Thyroid gland (tissue), 4 donors: ENCODE results near the gene MYO18A.

Experiments used
- POLR2A ChIP-seq, 2 donors: fragments of 450-650 bp; IDR thresholded peaks; one replicate each; pipeline ENCODE4 v1.6.1; 2017; ENCODE audit warnings: antibody characterized with exemption in 2 of 2, mild to moderate bottlenecking in 2 of 2, moderate library complexity in 1 of 2
- TF ChIP-seq, protein P1 (sequence below), 6 experiments: fragments of 200-600 bp in 3 of 6; fragments of 450-650 bp in 3 of 6; sonication (generic) in 3 of 6; IDR thresholded peaks; one replicate each; pipeline ENCODE4 v1.5.1; 2016 to 2019; ENCODE audit warnings: antibody characterized with exemption in 6 of 6, mild to moderate bottlenecking in 2 of 6, inconsistent platforms in 1 of 6, moderate library complexity in 1 of 6

DNA sequence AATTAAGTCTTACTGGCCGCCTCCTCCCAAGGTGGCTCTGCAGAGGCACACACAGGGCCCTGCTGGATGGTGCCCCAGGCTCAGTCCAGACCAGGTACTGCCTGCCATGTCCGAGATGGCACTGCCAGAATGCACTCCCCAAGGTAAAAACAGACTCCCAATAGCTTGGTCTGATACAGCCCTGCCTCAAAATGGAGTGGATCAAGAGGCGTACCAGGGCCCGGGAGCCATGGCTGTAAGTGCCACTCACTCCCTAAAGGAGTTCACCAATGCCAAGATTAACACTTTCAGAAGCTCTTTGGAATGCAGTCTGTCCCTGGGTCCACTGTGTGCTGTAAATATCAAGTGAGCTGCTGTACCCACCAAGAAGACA, 576 bp upstream of the MYO18A start:
- TF ChIP-seq, protein P1, sequence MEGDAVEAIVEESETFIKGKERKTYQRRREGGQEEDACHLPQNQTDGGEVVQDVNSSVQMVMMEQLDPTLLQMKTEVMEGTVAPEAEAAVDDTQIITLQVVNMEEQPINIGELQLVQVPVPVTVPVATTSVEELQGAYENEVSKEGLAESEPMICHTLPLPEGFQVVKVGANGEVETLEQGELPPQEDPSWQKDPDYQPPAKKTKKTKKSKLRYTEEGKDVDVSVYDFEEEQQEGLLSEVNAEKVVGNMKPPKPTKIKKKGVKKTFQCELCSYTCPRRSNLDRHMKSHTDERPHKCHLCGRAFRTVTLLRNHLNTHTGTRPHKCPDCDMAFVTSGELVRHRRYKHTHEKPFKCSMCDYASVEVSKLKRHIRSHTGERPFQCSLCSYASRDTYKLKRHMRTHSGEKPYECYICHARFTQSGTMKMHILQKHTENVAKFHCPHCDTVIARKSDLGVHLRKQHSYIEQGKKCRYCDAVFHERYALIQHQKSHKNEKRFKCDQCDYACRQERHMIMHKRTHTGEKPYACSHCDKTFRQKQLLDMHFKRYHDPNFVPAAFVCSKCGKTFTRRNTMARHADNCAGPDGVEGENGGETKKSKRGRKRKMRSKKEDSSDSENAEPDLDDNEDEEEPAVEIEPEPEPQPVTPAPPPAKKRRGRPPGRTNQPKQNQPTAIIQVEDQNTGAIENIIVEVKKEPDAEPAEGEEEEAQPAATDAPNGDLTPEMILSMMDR (IDR thresholded peaks at IDR 0.05), result no peak
- no peak for TF ChIP-seq POLR2A (IDR thresholded peaks at IDR 0.05)
